ENCODE data around the gene STAB1.

DNA sequence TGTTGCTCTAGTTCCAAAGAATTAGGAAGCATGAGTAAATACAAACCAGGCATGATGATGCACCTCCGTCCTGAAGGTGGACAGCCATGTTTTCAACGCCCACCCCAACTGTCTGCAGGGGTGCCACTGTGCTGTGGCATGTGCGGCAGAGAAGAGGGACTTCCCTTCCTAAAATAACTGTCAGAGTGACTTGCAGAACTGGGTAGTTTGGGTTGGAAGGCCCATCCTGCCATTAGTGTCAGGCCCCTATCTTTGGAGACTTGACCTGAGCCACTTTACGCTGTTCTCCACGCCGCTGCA, 17.4 kb upstream of the STAB1 start:
- TF ChIP-seq POLR2A (IDR thresholded peaks at IDR 0.05) (no peak), POLR2AphosphoS5 (IDR thresholded peaks at IDR 0.05) (no peak), EP300 (IDR thresholded peaks at IDR 0.05) (no peak)
- TF ChIP-seq, protein P1, sequence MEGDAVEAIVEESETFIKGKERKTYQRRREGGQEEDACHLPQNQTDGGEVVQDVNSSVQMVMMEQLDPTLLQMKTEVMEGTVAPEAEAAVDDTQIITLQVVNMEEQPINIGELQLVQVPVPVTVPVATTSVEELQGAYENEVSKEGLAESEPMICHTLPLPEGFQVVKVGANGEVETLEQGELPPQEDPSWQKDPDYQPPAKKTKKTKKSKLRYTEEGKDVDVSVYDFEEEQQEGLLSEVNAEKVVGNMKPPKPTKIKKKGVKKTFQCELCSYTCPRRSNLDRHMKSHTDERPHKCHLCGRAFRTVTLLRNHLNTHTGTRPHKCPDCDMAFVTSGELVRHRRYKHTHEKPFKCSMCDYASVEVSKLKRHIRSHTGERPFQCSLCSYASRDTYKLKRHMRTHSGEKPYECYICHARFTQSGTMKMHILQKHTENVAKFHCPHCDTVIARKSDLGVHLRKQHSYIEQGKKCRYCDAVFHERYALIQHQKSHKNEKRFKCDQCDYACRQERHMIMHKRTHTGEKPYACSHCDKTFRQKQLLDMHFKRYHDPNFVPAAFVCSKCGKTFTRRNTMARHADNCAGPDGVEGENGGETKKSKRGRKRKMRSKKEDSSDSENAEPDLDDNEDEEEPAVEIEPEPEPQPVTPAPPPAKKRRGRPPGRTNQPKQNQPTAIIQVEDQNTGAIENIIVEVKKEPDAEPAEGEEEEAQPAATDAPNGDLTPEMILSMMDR (IDR thresholded peaks at IDR 0.05): no peak
